GM18907 (cell line): ENCODE data around the gene TCEANC.
"Not testable (repeated sequence)": the region's sequence is repeated elsewhere in the genome, so short reads cannot be mapped to it uniquely, and the experiment has no call there.

Source experiments
- ATAC-seq: cut with Tn5 transposase; IDR thresholded peaks from one replicate; pipeline ENCODE4 v1.9.1; 2021; ENCODE audit warnings: mild to moderate bottlenecking, moderate library complexity; ENCODE audit not compliant: unreplicated experiment

TCEANC gene

GRCh38 chrX:13652850-13653693, at the start of gene TCEANC:
Gene TCEANC, plus strand, starts transcription at chrX:13653141. Its CDS starts 9,368 bp downstream, at chrX:13662509.
- ATAC-seq, result peak; percentile 96

GRCh38 chrX:13605611-13606010, 47.3 kb upstream of the TCEANC start:
- ATAC-seq, result no peak

- ATAC-seq, result no peak
Observed at GRCh38 chrX:13607331-13607995, 45.5 kb upstream of the TCEANC start.

GRCh38 chrX:13607996-13608365, 45.0 kb upstream of the TCEANC start:
- ATAC-seq, result no peak

- ATAC-seq, result no peak
Observed at GRCh38 chrX:13614154-13614553, 38.8 kb upstream of the TCEANC start.

- ATAC-seq, result peak; percentile 71
Observed at GRCh38 chrX:13620207-13620606, 32.7 kb upstream of the TCEANC start.

GRCh38 chrX:13622401-13622964, 30.5 kb upstream of the TCEANC start:
- no peak for ATAC-seq

GRCh38 chrX:13627306-13627705, 25.6 kb upstream of the TCEANC start:
- no peak for ATAC-seq

- ATAC-seq, result not testable (repeated sequence)
Observed at GRCh38 chrX:13637224-13637623, 15.7 kb upstream of the TCEANC start.

GRCh38 chrX:13638021-13638420, 14.9 kb upstream of the TCEANC start:
- no peak for ATAC-seq

- ATAC-seq, result no peak
Observed at GRCh38 chrX:13638826-13639225, 14.1 kb upstream of the TCEANC start.

- ATAC-seq, result not testable (repeated sequence)
Observed at GRCh38 chrX:13641684-13642083, 11.3 kb upstream of the TCEANC start.

- ATAC-seq, result no peak
Observed at GRCh38 chrX:13645464-13646153, 7.3 kb upstream of the TCEANC start.

- ATAC-seq, result no peak
Observed at GRCh38 chrX:13646154-13646549, 6.8 kb upstream of the TCEANC start.

- no peak for ATAC-seq
Observed at GRCh38 chrX:13647709-13648212, 5.2 kb upstream of the TCEANC start.

GRCh38 chrX:13648336-13648735, 4.6 kb upstream of the TCEANC start:
- ATAC-seq, result not testable (repeated sequence)

- ATAC-seq, result no peak
Observed at GRCh38 chrX:13649838-13650237, 3.1 kb upstream of the TCEANC start.

- ATAC-seq, result no peak
Observed at GRCh38 chrX:13650318-13650717, 2.6 kb upstream of the TCEANC start.

- no peak for ATAC-seq
Observed at GRCh38 chrX:13651150-13651549, 1.8 kb upstream of the TCEANC start.

- peak; percentile 1 for ATAC-seq
Observed at GRCh38 chrX:13652287-13652793, 601 bp upstream of the TCEANC start.

- ATAC-seq, result no peak
Observed at GRCh38 chrX:13654116-13654515, 1.2 kb downstream of the TCEANC start.
